Lower lobe of right lung (tissue), 2 donors: ENCODE measurements around the gene GIT2. TPM values are rescaled to one million over a fixed set of nuclear protein-coding genes. Genes with fewer than 3 reads are reported as not detected.
A peak's percentile ranks its signal among the peaks of the same experiment; 100 is the strongest.

Experiments
- ATAC-seq, 2 donors: fragments of 200-7000 bp; cut with Tn5 transposase; one replicate each; pipeline ENCODE4 v1.9.1; 2020 to 2022; ENCODE audit warnings: mild to moderate bottlenecking in 2 of 2, moderate library complexity in 2 of 2
- DNase-seq: peaks from one replicate; pipeline ENCODE4 v3.0.0-alpha.2; 2020
- H3K27ac ChIP-seq: fragments of 200-600 bp; one replicate; pipeline ENCODE4 v1.8.0; 2022
- H3K27me3 ChIP-seq: fragments of 200-600 bp; one replicate; pipeline ENCODE4 v1.8.0; 2022; ENCODE audit warnings: low read depth
- H3K36me3 ChIP-seq: fragments of 200-600 bp; one replicate; pipeline ENCODE4 v1.8.0; 2022; ENCODE audit warnings: mild to moderate bottlenecking
- H3K4me1 ChIP-seq: fragments of 200-600 bp; one replicate; pipeline ENCODE4 v1.8.0; 2022
- H3K4me3 ChIP-seq: fragments of 200-600 bp; one replicate; pipeline ENCODE4 v1.8.0; 2022; ENCODE audit warnings: mild to moderate bottlenecking
- H3K9me3 ChIP-seq: fragments of 200-600 bp; one replicate; pipeline ENCODE4 v1.8.0; 2022
- CTCF ChIP-seq: fragments of 200-600 bp; IDR thresholded peaks from one replicate; pipeline ENCODE4 v1.8.0; 2022; ENCODE audit warnings: antibody characterized with exemption, mild to moderate bottlenecking
- intact Hi-C: fragments of 100-400 bp; cut with DNase I; formaldehyde crosslinking; loops from one replicate; pipeline ENCODE4 v1.11.0; 2022
- total RNA-seq: library from RNA; stranded (reverse); fragmentation: NEBNext Ultra II Directional; extraction: Animal tissue kit (Norgen Biotek cat#: 25700); gene quantifications from one replicate; pipeline ENCODE4 v1.2.1, GENCODE V29; 2021
- donor health status: DM: no; HTN: yes; CAD: no; lungs with severe emphysema.

Gene GIT2
- total RNA-seq, 1 donor from 2014 or later = 62.2 TPM

GRCh38 chr12:109939504-109939903, 56.7 kb downstream of the GIT2 start:
- no peak for TF ChIP-seq CTCF
- DNase-seq (no peak), ATAC-seq (no peak)
- intact Hi-C loops = no loop called here
- no peaks in the 10 kb centered on the region for H3K27me3 ChIP-seq
- no peak overlapping the region for H3K27ac ChIP-seq
- peaks cover 70% of the 10 kb centered on the region for H3K36me3 ChIP-seq
- no peaks in the 10 kb centered on the region for H3K9me3 ChIP-seq
- H3K4me3 ChIP-seq = no peak overlapping the region
- no peaks in the 10 kb centered on the region for H3K4me1 ChIP-seq

- intact Hi-C loops = no loop called here
- H3K9me3 ChIP-seq = no peaks in the 10 kb centered on the region
- no peak overlapping the region for H3K4me3 ChIP-seq
- DNase-seq (no peak), ATAC-seq (no peak)
- TF ChIP-seq CTCF = no peak
- no peaks in the 10 kb centered on the region for H3K4me1 ChIP-seq
- H3K36me3 ChIP-seq = peaks cover 70% of the 10 kb centered on the region
- no peaks in the 10 kb centered on the region for H3K27me3 ChIP-seq
- H3K27ac ChIP-seq = no peak overlapping the region
Measured at GRCh38 chr12:109938947-109939346, 57.2 kb downstream of the GIT2 start.

GRCh38 chr12:109937371-109937770, 58.8 kb downstream of the GIT2 start:
- intact Hi-C loops = no loop called here
- Histone ChIP-seq H3K36me3 (peaks cover 78% of the 10 kb centered on the region), H3K9me3 (no peaks in the 10 kb centered on the region), H3K4me1 (peaks cover 5% of the 10 kb centered on the region), H3K27ac (peak overlapping the region; percentile 18), H3K27me3 (no peaks in the 10 kb centered on the region), H3K4me3 (no peak overlapping the region)
- no peak for TF ChIP-seq CTCF
- ATAC-seq (no peak), DNase-seq (no peak)

- TF ChIP-seq CTCF = no peak
- Histone ChIP-seq H3K27me3 (no peaks in the 10 kb centered on the region), H3K9me3 (no peaks in the 10 kb centered on the region), H3K4me1 (peaks cover 19% of the 10 kb centered on the region), H3K27ac (no peak overlapping the region), H3K36me3 (peaks cover 96% of the 10 kb centered on the region), H3K4me3 (no peak overlapping the region)
- intact Hi-C loops = no loop called here
- no peak for ATAC-seq
- DNase-seq = no peak
Measured at GRCh38 chr12:109934026-109934425, 62.1 kb downstream of the GIT2 start.

- H3K4me1 ChIP-seq = peaks cover 21% of the 10 kb centered on the region
- no peaks in the 10 kb centered on the region for H3K27me3 ChIP-seq
- intact Hi-C loops = no loop called here
- peak; percentile 55 for DNase-seq
- peak in 1 of 2 donors; percentile 42 for ATAC-seq
- H3K4me3 ChIP-seq = no peak overlapping the region
- H3K9me3 ChIP-seq = no peaks in the 10 kb centered on the region
- peaks cover 86% of the 10 kb centered on the region for H3K36me3 ChIP-seq
- TF ChIP-seq CTCF = no peak
- H3K27ac ChIP-seq = peak overlapping the region; percentile 37
Measured at GRCh38 chr12:109932878-109933503, 63.2 kb downstream of the GIT2 start.
